ENCODE measurements around the gene KIR3DL3.
"Not testable (repeated sequence)": the region's sequence is repeated elsewhere in the genome, so short reads cannot be mapped to it uniquely, and the experiment has no call there.

Gene KIR3DL3

GRCh38 chr19:54707962-54708361, 16.3 kb upstream of the KIR3DL3 start:
- H3K27me3 ChIP-seq (ENCODE audit: control insufficient read depth, insufficient read depth, low read length): no peaks in the 10 kb centered on the region
- no peaks in the 10 kb centered on the region for H3K36me3 ChIP-seq (ENCODE audit: control insufficient read depth, insufficient read depth, low read length)

GRCh38 chr19:54708781-54709180, 15.5 kb upstream of the KIR3DL3 start:
- Histone ChIP-seq H3K27me3 (ENCODE audit: control insufficient read depth, insufficient read depth, low read length) (no peaks in the 10 kb centered on the region), H3K4me3 (ENCODE audit: low read length) (no peak overlapping the region), H3K27ac (ENCODE audit: low read depth, low read length) (no peak overlapping the region), H3K9ac (ENCODE audit: low read length) (no peak overlapping the region), H3K4me1 (ENCODE audit: control insufficient read depth, insufficient read depth, low read length) (no peaks in the 10 kb centered on the region), H3K36me3 (ENCODE audit: control insufficient read depth, insufficient read depth, low read length) (no peaks in the 10 kb centered on the region)

More at GRCh38 chr19:54707962-54708361, 16.3 kb upstream of the KIR3DL3 start:
- Histone ChIP-seq H3K4me3 (ENCODE audit: low read length) (no peak overlapping the region), H3K9ac (ENCODE audit: low read length) (no peak overlapping the region), H3K27ac (ENCODE audit: low read depth, low read length) (no peak overlapping the region), H3K4me1 (ENCODE audit: control insufficient read depth, insufficient read depth, low read length) (no peaks in the 10 kb centered on the region)

- no peaks in the 10 kb centered on the region for H3K27me3 ChIP-seq (ENCODE audit: control insufficient read depth, insufficient read depth, low read length)
- no peaks in the 10 kb centered on the region for H3K36me3 ChIP-seq (ENCODE audit: control insufficient read depth, insufficient read depth, low read length)
- no peaks in the 10 kb centered on the region for H3K4me1 ChIP-seq (ENCODE audit: control insufficient read depth, insufficient read depth, low read length)
- no peak overlapping the region for H3K4me3 ChIP-seq (ENCODE audit: low read length)
- no peak overlapping the region for H3K9ac ChIP-seq (ENCODE audit: low read length)
- H3K27ac ChIP-seq (ENCODE audit: low read depth, low read length): no peak overlapping the region
These were observed 14.9 kb upstream of the KIR3DL3 start for GRCh38 chr19:54709212-54709948.

- H3K27ac ChIP-seq (ENCODE audit: low read depth, low read length); H3K4me3 ChIP-seq (ENCODE audit: low read length); H3K36me3 ChIP-seq (ENCODE audit: control insufficient read depth, insufficient read depth, low read length); H3K27me3 ChIP-seq (ENCODE audit: control insufficient read depth, insufficient read depth, low read length); H3K4me1 ChIP-seq (ENCODE audit: control insufficient read depth, insufficient read depth, low read length); H3K9ac ChIP-seq (ENCODE audit: low read length): not testable (repeated sequence)
These were observed 14.3 kb upstream of the KIR3DL3 start for GRCh38 chr19:54709956-54710355.

GRCh38 chr19:54724644-54725043, 402 bp downstream of the KIR3DL3 start:
- H3K9ac ChIP-seq (ENCODE audit: low read length): no peak overlapping the region
- H3K27ac ChIP-seq (ENCODE audit: low read depth, low read length): no peak overlapping the region
- H3K36me3 ChIP-seq (ENCODE audit: control insufficient read depth, insufficient read depth, low read length): no peaks in the 10 kb centered on the region
- H3K4me3 ChIP-seq (ENCODE audit: low read length): no peak overlapping the region
- no peaks in the 10 kb centered on the region for H3K27me3 ChIP-seq (ENCODE audit: control insufficient read depth, insufficient read depth, low read length)
- no peaks in the 10 kb centered on the region for H3K4me1 ChIP-seq (ENCODE audit: control insufficient read depth, insufficient read depth, low read length)

- H3K27ac ChIP-seq (ENCODE audit: low read depth, low read length): no peak overlapping the region
- H3K4me3 ChIP-seq (ENCODE audit: low read length): no peak overlapping the region
- no peaks in the 10 kb centered on the region for H3K27me3 ChIP-seq (ENCODE audit: control insufficient read depth, insufficient read depth, low read length)
- no peaks in the 10 kb centered on the region for H3K4me1 ChIP-seq (ENCODE audit: control insufficient read depth, insufficient read depth, low read length)
- no peaks in the 10 kb centered on the region for H3K36me3 ChIP-seq (ENCODE audit: control insufficient read depth, insufficient read depth, low read length)
- H3K9ac ChIP-seq (ENCODE audit: low read length): no peak overlapping the region
These were observed 1.1 kb downstream of the KIR3DL3 start for GRCh38 chr19:54725321-54725720.

- Histone ChIP-seq H3K4me3 (ENCODE audit: low read length) (no peak overlapping the region), H3K27ac (ENCODE audit: low read depth, low read length) (no peak overlapping the region), H3K27me3 (ENCODE audit: control insufficient read depth, insufficient read depth, low read length) (no peaks in the 10 kb centered on the region), H3K36me3 (ENCODE audit: control insufficient read depth, insufficient read depth, low read length) (no peaks in the 10 kb centered on the region), H3K9ac (ENCODE audit: low read length) (no peak overlapping the region), H3K4me1 (ENCODE audit: control insufficient read depth, insufficient read depth, low read length) (no peaks in the 10 kb centered on the region)
These were observed 3.3 kb downstream of the KIR3DL3 start for GRCh38 chr19:54727562-54727961.

GRCh38 chr19:54728167-54728566, 3.9 kb downstream of the KIR3DL3 start:
- Histone ChIP-seq H3K4me3 (ENCODE audit: low read length) (no peak overlapping the region), H3K36me3 (ENCODE audit: control insufficient read depth, insufficient read depth, low read length) (no peaks in the 10 kb centered on the region), H3K4me1 (ENCODE audit: control insufficient read depth, insufficient read depth, low read length) (no peaks in the 10 kb centered on the region), H3K9ac (ENCODE audit: low read length) (no peak overlapping the region), H3K27me3 (ENCODE audit: control insufficient read depth, insufficient read depth, low read length) (no peaks in the 10 kb centered on the region), H3K27ac (ENCODE audit: low read depth, low read length) (no peak overlapping the region)

GRCh38 chr19:54729416-54730188, 5.4 kb downstream of the KIR3DL3 start:
- Histone ChIP-seq H3K27me3 (ENCODE audit: control insufficient read depth, insufficient read depth, low read length) (no peaks in the 10 kb centered on the region), H3K27ac (ENCODE audit: low read depth, low read length) (no peak overlapping the region), H3K4me3 (ENCODE audit: low read length) (no peak overlapping the region), H3K4me1 (ENCODE audit: control insufficient read depth, insufficient read depth, low read length) (no peaks in the 10 kb centered on the region), H3K36me3 (ENCODE audit: control insufficient read depth, insufficient read depth, low read length) (no peaks in the 10 kb centered on the region), H3K9ac (ENCODE audit: low read length) (no peak overlapping the region)

- Histone ChIP-seq H3K27me3 (ENCODE audit: control insufficient read depth, insufficient read depth, low read length) (no peaks in the 10 kb centered on the region), H3K4me1 (ENCODE audit: control insufficient read depth, insufficient read depth, low read length) (no peaks in the 10 kb centered on the region), H3K9ac (ENCODE audit: low read length) (no peak overlapping the region), H3K27ac (ENCODE audit: low read depth, low read length) (no peak overlapping the region), H3K36me3 (ENCODE audit: control insufficient read depth, insufficient read depth, low read length) (no peaks in the 10 kb centered on the region), H3K4me3 (ENCODE audit: low read length) (no peak overlapping the region)
These were observed 6.9 kb downstream of the KIR3DL3 start for GRCh38 chr19:54731191-54731590.

- H3K4me1 ChIP-seq (ENCODE audit: control insufficient read depth, insufficient read depth, low read length); H3K27ac ChIP-seq (ENCODE audit: low read depth, low read length); H3K9ac ChIP-seq (ENCODE audit: low read length); H3K27me3 ChIP-seq (ENCODE audit: control insufficient read depth, insufficient read depth, low read length); H3K36me3 ChIP-seq (ENCODE audit: control insufficient read depth, insufficient read depth, low read length); H3K4me3 ChIP-seq (ENCODE audit: low read length): not testable (repeated sequence)
These were observed 14.1 kb downstream of the KIR3DL3 start, which contains the start of gene KIR2DL3 for GRCh38 chr19:54738306-54738705. Gene KIR2DL3 (plus strand): TSS chr19:54738513. CDS start chr19:54738546, 33 bp downstream.

- no peak overlapping the region for H3K27ac ChIP-seq (ENCODE audit: low read depth, low read length)
These were observed 14.5 kb downstream of the KIR3DL3 start for GRCh38 chr19:54738715-54739114.

More at GRCh38 chr19:54738715-54739114, 14.5 kb downstream of the KIR3DL3 start:
- Histone ChIP-seq H3K36me3 (ENCODE audit: control insufficient read depth, insufficient read depth, low read length) (no peaks in the 10 kb centered on the region), H3K4me3 (ENCODE audit: low read length) (no peak overlapping the region), H3K4me1 (ENCODE audit: control insufficient read depth, insufficient read depth, low read length) (no peaks in the 10 kb centered on the region), H3K9ac (ENCODE audit: low read length) (no peak overlapping the region), H3K27me3 (ENCODE audit: control insufficient read depth, insufficient read depth, low read length) (no peaks in the 10 kb centered on the region)

Measured in rectal smooth muscle tissue (tissue), 1 donor.